ENCODE measurements around the gene SCNN1A.

DNA sequence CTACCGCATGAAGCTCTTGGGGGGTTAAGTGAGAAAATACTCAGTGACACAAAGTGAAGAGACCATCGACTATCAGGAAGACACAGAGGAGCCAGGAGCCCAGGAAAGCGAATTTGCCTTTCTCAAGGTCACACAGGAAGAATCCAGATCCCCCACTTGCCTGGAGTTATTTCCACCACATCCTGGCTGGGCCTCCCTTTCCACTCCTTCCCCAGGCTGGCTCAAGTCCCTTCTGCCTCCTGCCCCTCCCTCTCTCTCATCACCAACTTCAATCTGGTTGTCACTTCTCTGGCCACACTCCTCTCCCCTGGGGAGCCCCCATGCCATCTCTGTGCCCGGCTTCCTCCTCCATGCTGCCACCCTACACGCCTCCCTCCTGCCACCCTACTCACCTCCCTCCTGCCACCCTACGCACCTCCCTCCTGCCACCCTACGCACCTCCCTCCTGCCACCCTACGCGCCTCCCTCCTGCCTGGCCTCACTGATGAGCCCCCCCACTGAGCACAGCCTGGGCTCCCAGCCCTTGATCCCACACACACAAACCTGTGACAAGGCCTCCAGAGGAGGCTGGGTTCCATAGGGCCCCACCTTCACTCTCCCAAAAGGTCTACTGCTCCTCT, 6.3 kb downstream of the SCNN1A start:
- TF ChIP-seq, protein P1, sequence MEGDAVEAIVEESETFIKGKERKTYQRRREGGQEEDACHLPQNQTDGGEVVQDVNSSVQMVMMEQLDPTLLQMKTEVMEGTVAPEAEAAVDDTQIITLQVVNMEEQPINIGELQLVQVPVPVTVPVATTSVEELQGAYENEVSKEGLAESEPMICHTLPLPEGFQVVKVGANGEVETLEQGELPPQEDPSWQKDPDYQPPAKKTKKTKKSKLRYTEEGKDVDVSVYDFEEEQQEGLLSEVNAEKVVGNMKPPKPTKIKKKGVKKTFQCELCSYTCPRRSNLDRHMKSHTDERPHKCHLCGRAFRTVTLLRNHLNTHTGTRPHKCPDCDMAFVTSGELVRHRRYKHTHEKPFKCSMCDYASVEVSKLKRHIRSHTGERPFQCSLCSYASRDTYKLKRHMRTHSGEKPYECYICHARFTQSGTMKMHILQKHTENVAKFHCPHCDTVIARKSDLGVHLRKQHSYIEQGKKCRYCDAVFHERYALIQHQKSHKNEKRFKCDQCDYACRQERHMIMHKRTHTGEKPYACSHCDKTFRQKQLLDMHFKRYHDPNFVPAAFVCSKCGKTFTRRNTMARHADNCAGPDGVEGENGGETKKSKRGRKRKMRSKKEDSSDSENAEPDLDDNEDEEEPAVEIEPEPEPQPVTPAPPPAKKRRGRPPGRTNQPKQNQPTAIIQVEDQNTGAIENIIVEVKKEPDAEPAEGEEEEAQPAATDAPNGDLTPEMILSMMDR (IDR thresholded peaks at IDR 0.05), result no peak
- TF ChIP-seq POLR2A (IDR thresholded peaks at IDR 0.05), result no peak

Measured in adrenal gland (tissue), 5 donors.